Activated CD4-positive, alpha-beta T cell treated with anti-CD3 and anti-CD28 coated beads for 36 hours (primary cell): ENCODE data around the gene NTSR2. TPM values are rescaled to one million over a fixed set of nuclear protein-coding genes. Genes with fewer than 3 reads are reported as not detected.

Experiments
- ATAC-seq: fragments of 200-7000 bp; cut with Tn5 transposase; one replicate; pipeline ENCODE4 v1.10.0; 2021; ENCODE audit warnings: mild to moderate bottlenecking, moderate library complexity
- CTCF ChIA-PET: fragments of 350-600 bp; sonication (Branson Sonifier 250); formaldehyde crosslinking; loops from one replicate; lab custom pipeline; 2021; ENCODE audit warnings: antibody characterized with exemption; lab: Charles Lee
- POLR2A ChIA-PET: fragments of 350-600 bp; sonication (Branson Sonifier 250); formaldehyde crosslinking; loops from one replicate; lab custom pipeline; 2021; ENCODE audit warnings: antibody characterized with exemption, inconsistent platforms; lab: Charles Lee
- DNase-seq: peaks from one replicate; pipeline ENCODE4 v3.0.0-alpha.2; 2020
- H3K27ac Mint-ChIP-seq: one replicate; pipeline ENCODE4 v1.8.0; 2021; ENCODE audit warnings: mixed read lengths
- H3K27me3 Mint-ChIP-seq: one replicate; pipeline ENCODE4 v1.8.0; 2021; ENCODE audit warnings: mixed read lengths
- H3K36me3 Mint-ChIP-seq: one replicate; pipeline ENCODE4 v1.8.0; 2021; ENCODE audit warnings: low read depth, mixed read lengths
- H3K4me1 Mint-ChIP-seq: one replicate; pipeline ENCODE4 v1.8.0; 2021; ENCODE audit warnings: mixed read lengths
- H3K4me3 Mint-ChIP-seq: one replicate; pipeline ENCODE4 v1.8.0; 2021; ENCODE audit warnings: mild to moderate bottlenecking, moderate library complexity, mixed read lengths
- H3K9me3 Mint-ChIP-seq: one replicate; pipeline ENCODE4 v1.8.0; 2021; ENCODE audit warnings: low read depth, mixed read lengths
- intact Hi-C, 2 experiments: fragments of 100-400 bp; cut with DNase I in 1 of 2; cut with micrococcal nuclease in 1 of 2; formaldehyde crosslinking; loops; one replicate each; pipeline versions ENCODE4 v1.14.2 to v1.15.1; 2022 to 2024; cut with DNase I, micrococcal nuclease
- total RNA-seq, 2 experiments: library from RNA; stranded (reverse); gene quantifications; one replicate each; pipeline ENCODE4 v1.2.3, GENCODE V29; 2021

NTSR2 gene
- total RNA-seq, 2 experiments from 2014 or later: not detected

DNA sequence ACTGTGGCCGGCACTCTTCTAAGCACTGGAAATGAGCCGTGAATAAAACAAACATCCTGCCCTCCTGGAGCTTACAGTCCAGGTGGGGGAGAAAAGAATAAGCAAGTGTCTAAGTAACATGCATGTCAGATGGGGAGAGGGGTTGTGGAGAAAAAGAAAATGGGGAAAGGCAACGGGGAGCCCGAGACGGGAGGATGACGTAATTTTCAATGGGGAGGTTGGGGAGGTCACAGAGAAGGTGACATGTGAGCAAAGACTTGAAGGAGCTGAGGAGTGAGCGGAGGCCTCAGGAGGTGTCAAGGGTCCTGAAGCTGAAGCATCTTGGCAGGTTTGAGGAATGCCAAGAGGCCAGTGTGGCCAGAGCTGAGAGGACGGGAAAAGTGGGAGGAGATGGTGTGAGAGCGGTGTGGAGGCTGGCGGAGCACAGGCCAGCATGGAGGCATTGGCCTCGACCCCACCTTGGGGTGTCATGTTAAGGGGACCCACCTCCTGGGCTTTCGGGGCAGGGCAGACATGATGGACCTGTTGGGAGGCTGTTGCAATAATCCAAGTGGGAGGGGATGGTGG lies 15.0 kb upstream of the NTSR2 start:
- no peak for DNase-seq
- H3K36me3 Mint-ChIP-seq: no peaks in the 10 kb centered on the region
- intact Hi-C loops: loop anchor here in 1 of 2 experiments (5.0 kb wide), 1 partner anchor 208 kb away; no protein-coding TSS in a partner anchor
- no peak overlapping the region for H3K27ac Mint-ChIP-seq
- no peak for ATAC-seq
- H3K9me3 Mint-ChIP-seq: no peaks in the 10 kb centered on the region
- ChIA-PET CTCF (interaction anchor here (1.1 to 9.7 kb wide), 4 partner anchors 12 to 554 kb away, joined by 3 to 168 read pairs (median 4); no protein-coding TSS in a partner anchor), POLR2A (no interaction called here)
- H3K27me3 Mint-ChIP-seq: peaks cover 8% of the 10 kb centered on the region
- H3K4me3 Mint-ChIP-seq: no peak overlapping the region
- H3K4me1 Mint-ChIP-seq: peaks cover 13% of the 10 kb centered on the region

DNA sequence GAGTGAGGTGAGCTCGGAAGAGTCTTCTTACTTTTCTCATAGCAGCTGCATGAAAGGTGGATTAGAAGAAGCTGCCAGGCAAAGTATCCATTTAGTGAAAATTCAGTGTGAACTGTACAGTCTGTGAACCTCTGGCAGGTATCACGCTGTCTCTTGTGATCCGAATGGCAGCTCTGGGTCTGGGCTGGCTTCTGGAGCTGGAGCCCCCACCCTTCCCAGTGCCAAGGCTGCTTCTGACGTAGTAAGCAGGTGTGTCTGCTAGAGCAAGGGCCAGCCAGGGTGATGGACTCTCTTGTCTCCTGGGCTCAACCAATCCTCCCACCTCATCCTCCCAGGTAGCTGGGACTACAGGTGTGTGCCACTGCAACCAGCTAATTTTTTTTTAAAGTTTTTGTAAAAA lies 14.0 kb upstream of the NTSR2 start:
- CTCF ChIA-PET: interaction anchor here (0.6 to 9.7 kb wide), 12 partner anchors 9 to 1304 kb away, joined by 3 to 168 read pairs (median 4); partner anchors contain the start of gene NTSR2
- DNase-seq: no peak
- peaks cover 13% of the 10 kb centered on the region for H3K4me1 Mint-ChIP-seq
- intact Hi-C loops: loop anchor here (2.0 to 5.0 kb wide), 3 partner anchors 99 to 551 kb away; a partner anchor contains a TSS
- POLR2A ChIA-PET: no interaction called here
- H3K27me3 Mint-ChIP-seq: peaks cover 9% of the 10 kb centered on the region
- no peak overlapping the region for H3K27ac Mint-ChIP-seq
- no peaks in the 10 kb centered on the region for H3K9me3 Mint-ChIP-seq
- H3K36me3 Mint-ChIP-seq: no peaks in the 10 kb centered on the region
- no peak overlapping the region for H3K4me3 Mint-ChIP-seq
- ATAC-seq: no peak

DNA sequence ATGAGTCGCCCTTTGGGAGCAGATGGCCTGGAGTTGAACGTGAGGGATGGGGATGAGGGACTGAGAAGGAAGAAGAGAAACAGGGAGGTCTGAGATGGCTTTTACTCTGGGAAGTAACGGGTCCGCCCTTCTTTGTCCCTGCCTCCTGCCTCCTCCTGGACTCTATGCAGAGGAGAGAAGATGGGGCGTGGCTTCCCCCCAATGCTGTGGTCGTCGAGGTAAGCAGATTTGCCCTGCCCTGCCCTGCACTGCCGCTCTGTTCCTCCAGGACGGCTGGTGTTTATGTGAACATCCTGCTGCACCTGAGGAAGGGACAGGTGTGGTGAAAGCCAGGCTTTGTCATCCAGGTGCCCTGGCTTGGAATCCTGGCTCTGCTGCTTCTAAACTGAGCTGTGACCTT lies 13.5 kb upstream of the NTSR2 start:
- H3K9me3 Mint-ChIP-seq: no peaks in the 10 kb centered on the region
- intact Hi-C loops: loop anchor here (2.0 to 5.0 kb wide), 3 partner anchors 99 to 551 kb away; a partner anchor contains a TSS
- H3K4me3 Mint-ChIP-seq: no peak overlapping the region
- H3K4me1 Mint-ChIP-seq: peaks cover 10% of the 10 kb centered on the region
- ATAC-seq (no peak), DNase-seq (no peak)
- no peaks in the 10 kb centered on the region for H3K36me3 Mint-ChIP-seq
- H3K27ac Mint-ChIP-seq: no peak overlapping the region
- peaks cover 10% of the 10 kb centered on the region for H3K27me3 Mint-ChIP-seq
- POLR2A ChIA-PET: interaction anchor here (0.6 kb wide), 1 partner anchor 217 kb away, joined by 3 read pairs; no protein-coding TSS in a partner anchor
- CTCF ChIA-PET: interaction anchor here (0.6 to 9.7 kb wide), 11 partner anchors 9 to 1305 kb away, joined by 3 to 168 read pairs (median 4); partner anchors contain the start of gene NTSR2

DNA sequence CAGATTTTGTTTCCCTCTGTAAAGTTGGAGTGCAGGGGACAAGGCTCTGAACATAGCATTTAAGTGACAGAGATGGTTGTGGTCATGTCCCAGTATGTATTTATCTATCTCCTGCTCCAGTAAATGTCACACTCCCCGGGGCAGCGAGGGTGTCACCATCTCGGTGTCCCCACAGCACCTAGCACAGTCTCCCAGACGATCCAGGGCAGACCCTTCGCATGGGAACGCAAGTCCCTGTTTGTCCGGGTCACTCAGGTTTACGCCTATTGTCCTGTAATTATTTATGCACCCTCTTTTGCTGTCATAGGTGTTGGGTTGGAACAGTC lies 12.6 kb upstream of the NTSR2 start:
- Mint-ChIP-seq H3K4me3 (no peak overlapping the region), H3K27me3 (peaks cover 10% of the 10 kb centered on the region), H3K4me1 (peaks cover 4% of the 10 kb centered on the region), H3K36me3 (no peaks in the 10 kb centered on the region), H3K27ac (no peak overlapping the region), H3K9me3 (no peaks in the 10 kb centered on the region)
- no peak for DNase-seq
- no peak for ATAC-seq
- POLR2A ChIA-PET: no interaction called here
- intact Hi-C loops: loop anchor here (1.0 to 5.0 kb wide), 4 partner anchors 98 to 550 kb away; a partner anchor contains a TSS
- CTCF ChIA-PET: interaction anchor here (0.6 to 9.7 kb wide), 9 partner anchors 10 to 536 kb away, joined by 3 to 168 read pairs (median 4); no protein-coding TSS in a partner anchor

DNA sequence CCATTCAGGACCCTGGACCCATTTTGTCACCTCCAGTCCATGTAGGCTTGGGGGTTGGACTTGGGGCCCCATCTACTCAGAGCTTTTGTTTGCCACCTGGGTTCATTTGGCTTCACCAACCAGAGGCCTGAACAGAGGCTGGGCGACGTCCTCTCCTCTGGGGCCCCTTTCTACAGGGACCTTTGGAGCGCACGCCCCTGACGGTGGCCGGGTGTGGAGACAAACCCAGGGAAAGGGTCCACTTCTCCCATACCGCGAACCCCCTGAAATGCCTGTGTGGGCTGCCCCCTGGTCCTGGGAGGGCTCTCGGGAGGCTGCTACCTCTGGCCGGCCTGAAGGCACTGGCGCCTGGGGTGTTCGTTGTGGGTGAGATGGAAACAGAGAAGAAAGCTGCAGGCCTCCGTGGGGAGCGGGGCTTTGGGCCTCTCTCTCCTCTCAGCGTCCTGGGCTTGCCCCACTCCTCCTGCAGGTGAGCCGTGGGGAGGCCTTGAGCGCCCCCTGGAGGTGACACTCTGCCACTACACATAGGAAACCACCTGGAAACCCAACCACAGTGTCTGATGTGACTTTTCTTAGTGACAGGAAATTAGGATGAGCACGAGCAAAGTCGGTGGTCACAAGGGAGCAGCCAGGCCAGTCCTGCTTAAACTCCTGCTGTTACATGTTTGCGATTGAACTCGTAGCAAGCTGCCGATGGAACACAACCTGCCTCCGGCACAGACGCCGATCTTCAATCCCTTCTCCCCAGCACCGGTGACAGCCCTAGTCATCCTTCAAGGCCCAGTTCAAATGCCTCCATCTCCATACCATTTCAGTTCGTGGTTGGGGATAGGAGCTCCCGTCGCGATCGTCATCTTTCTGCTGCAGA lies 12.0 kb upstream of the NTSR2 start:
- H3K27me3 Mint-ChIP-seq: peaks cover 10% of the 10 kb centered on the region
- no peaks in the 10 kb centered on the region for H3K36me3 Mint-ChIP-seq
- no peak overlapping the region for H3K4me3 Mint-ChIP-seq
- H3K9me3 Mint-ChIP-seq: no peaks in the 10 kb centered on the region
- H3K4me1 Mint-ChIP-seq: peaks cover 4% of the 10 kb centered on the region
- DNase-seq: peak; percentile 80
- no peak overlapping the region for H3K27ac Mint-ChIP-seq
- intact Hi-C loops: loop anchor here (1.0 to 5.0 kb wide), 4 partner anchors 97 to 549 kb away; a partner anchor contains a TSS
- CTCF ChIA-PET: interaction anchor here (0.7 to 9.7 kb wide), 13 partner anchors 8 to 536 kb away, joined by 3 to 168 read pairs (median 4); no protein-coding TSS in a partner anchor
- ATAC-seq: peak; percentile 91
- POLR2A ChIA-PET: no interaction called here

DNA sequence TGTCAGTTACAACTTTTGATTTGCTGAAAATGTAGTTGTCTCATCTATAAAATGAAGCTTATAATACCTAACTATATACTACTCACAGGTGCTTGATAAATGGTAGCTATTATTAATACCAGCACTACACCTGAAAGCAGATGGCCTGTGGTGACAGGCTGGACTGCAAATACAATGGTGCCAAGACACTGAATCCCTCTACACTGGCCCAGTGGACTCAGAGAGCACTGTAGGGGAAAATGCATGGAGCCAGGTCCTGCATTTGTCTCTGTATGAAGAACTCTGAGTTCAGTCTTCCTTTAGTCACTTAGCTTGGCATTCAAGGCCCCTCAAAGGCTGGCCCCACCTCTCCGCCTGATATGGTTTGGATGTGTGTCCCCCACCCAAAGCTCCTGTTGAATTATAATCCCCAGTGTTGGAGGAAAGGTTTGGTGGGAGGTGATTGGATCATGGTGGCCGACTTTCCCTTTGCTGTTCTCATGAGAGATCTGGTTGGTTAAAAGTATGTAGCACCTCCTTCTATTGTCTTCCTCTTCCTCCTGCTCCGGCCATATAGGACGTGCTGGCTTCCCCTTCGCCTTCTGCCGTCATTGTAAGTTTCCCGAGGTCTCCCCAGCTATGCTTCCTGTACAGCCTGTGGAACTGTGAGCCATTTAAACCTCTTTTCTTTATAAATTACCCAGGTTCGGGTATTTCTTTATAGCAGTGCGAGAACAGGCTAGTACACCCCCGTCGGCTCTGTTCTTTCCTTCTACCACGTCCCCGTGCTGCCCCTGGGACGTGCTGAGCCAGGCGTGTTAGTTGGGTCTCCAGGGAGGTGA lies 11.1 kb upstream of the NTSR2 start:
- ChIA-PET CTCF (interaction anchor here (0.6 to 2.8 kb wide), 14 partner anchors 9 to 549 kb away, joined by 3 to 16 read pairs (median 3); a partner anchor contains a TSS), POLR2A (no interaction called here)
- intact Hi-C loops: loop anchor here in 1 of 2 experiments (5.0 kb wide), 1 partner anchor 204 kb away; no protein-coding TSS in a partner anchor
- H3K9me3 Mint-ChIP-seq: no peaks in the 10 kb centered on the region
- peaks cover 18% of the 10 kb centered on the region for H3K27me3 Mint-ChIP-seq
- ATAC-seq: no peak
- no peaks in the 10 kb centered on the region for H3K36me3 Mint-ChIP-seq
- peaks cover 4% of the 10 kb centered on the region for H3K4me1 Mint-ChIP-seq
- no peak overlapping the region for H3K27ac Mint-ChIP-seq
- H3K4me3 Mint-ChIP-seq: no peak overlapping the region
- no peak for DNase-seq

DNA sequence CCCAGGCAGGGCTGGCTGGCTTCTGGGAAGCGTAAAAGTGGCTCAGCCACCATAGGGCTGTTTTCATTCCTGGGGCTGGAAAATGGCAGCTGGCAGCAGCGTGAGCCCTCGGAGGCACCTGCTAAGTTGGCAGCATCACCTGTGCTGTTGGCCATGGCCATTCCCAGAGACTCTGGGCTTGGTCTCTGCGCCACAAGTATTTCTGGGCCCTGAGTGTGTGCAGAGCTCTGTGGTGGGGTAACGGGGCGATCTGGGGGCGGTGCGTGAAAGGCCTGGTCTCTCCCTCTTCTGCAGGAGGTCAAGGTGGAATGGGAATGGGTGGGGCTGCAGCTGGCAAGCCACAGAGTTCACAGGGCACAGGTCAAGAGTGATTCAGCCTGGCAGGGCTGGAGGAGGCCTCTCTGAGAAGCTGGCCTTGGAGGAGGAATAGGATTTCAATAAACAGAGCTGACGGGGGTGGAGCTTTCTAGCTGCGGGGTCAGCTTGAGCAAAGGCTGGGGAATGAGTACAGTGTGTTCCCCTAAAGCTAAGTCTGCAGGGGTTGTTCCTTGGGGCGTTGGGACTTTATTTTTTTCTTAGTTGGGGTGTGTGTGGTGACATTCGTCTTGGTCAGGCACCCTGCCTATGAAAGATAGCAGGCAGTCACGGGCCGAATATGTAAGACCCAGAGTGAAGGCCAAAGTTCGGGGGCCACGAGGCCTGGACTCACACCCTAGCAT lies 10.3 kb upstream of the NTSR2 start:
- POLR2A ChIA-PET: no interaction called here

DNA sequence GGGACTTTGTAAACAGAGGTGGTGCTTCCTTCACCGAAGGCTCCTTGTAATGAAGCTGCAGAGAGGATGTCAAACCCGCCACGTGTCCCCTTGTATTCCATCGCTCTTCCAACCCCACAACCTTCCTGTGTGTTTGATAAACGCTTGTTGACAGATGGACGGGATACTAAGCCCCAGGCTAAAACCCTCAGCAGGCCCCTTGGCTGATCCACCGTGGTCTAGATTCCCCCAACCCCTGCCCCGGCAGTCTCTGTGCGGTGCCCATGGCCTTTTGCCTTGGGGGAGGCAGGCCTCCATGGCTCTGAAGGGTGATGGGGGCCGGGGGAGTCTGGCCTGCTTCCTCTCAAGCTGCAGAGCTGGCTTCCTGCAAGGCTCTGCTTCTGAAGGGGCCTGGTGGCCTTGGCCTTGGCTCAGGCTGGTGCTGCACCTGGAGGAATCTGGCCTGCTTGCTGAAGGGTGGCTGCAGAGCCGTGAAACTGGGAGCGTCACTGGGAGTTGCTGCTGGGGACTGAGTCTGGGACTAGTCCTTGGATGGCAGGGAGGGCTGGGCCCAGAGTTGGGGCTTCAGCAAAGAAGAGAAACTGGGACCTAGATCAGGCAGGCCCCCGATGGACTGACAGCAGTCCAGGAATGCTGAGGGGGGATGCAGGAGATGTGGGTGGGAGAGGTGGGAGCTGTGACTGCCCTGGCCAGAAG lies 9.6 kb upstream of the NTSR2 start:
- peaks cover 4% of the 10 kb centered on the region for H3K4me1 Mint-ChIP-seq
- ChIA-PET CTCF (interaction anchor here (0.7 to 2.8 kb wide), 5 partner anchors 8 to 785 kb away, joined by 3 to 16 read pairs (median 5); a partner anchor contains a TSS), POLR2A (no interaction called here)
- DNase-seq (no peak), ATAC-seq (no peak)
- no peaks in the 10 kb centered on the region for H3K36me3 Mint-ChIP-seq
- no peak overlapping the region for H3K27ac Mint-ChIP-seq
- H3K4me3 Mint-ChIP-seq: no peak overlapping the region
- no peaks in the 10 kb centered on the region for H3K9me3 Mint-ChIP-seq
- intact Hi-C loops: loop anchor here in 1 of 2 experiments (5.0 kb wide), 1 partner anchor 202 kb away; no protein-coding TSS in a partner anchor
- peaks cover 26% of the 10 kb centered on the region for H3K27me3 Mint-ChIP-seq

More for the DNA sequence above, 10.3 kb upstream of the NTSR2 start:
- Mint-ChIP-seq H3K4me1 (peaks cover 4% of the 10 kb centered on the region), H3K4me3 (no peak overlapping the region), H3K9me3 (no peaks in the 10 kb centered on the region), H3K27me3 (peaks cover 24% of the 10 kb centered on the region), H3K36me3 (no peaks in the 10 kb centered on the region), H3K27ac (no peak overlapping the region)
- no peak for ATAC-seq
- intact Hi-C loops: loop anchor here in 1 of 2 experiments (5.0 kb wide), 1 partner anchor 203 kb away; no protein-coding TSS in a partner anchor
- DNase-seq: no peak
- CTCF ChIA-PET: interaction anchor here (0.6 to 2.8 kb wide), 13 partner anchors 9 to 785 kb away, joined by 3 to 16 read pairs (median 3); a partner anchor contains a TSS

DNA sequence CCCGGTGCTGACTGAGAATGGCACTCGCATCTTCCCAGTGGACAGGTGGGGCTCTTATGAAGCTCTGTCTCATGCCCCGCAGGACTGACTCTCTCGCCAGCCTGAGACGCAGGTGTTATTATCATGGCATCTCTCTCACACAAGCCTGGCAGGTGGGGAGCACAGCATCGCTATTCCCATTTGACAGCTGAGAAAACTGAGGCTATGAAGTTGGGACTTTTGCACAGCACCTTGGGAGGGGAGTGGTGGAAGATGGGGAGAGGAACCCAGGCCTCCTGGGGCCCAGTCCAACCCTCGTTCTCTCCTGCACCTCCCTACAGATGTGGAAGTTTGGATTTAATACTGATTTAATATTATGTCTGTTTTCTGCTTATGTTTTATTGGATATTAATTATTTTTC lies 9.0 kb upstream of the NTSR2 start:
- no peaks in the 10 kb centered on the region for H3K9me3 Mint-ChIP-seq
- H3K27me3 Mint-ChIP-seq: peaks cover 24% of the 10 kb centered on the region
- ChIA-PET POLR2A (no interaction called here), CTCF (interaction anchor here (0.6 to 2.8 kb wide), 2 partner anchors 14 to 366 kb away, joined by 3 to 16 read pairs; no protein-coding TSS in a partner anchor)
- intact Hi-C loops: no loop called here
- no peaks in the 10 kb centered on the region for H3K36me3 Mint-ChIP-seq
- H3K4me3 Mint-ChIP-seq: no peak overlapping the region
- H3K27ac Mint-ChIP-seq: no peak overlapping the region
- DNase-seq: no peak
- peaks cover 4% of the 10 kb centered on the region for H3K4me1 Mint-ChIP-seq
- ATAC-seq: no peak
